Osteocyte (in vitro differentiated cells): ENCODE measurements around the gene ARHGAP12. TPM values are rescaled to one million over a fixed set of nuclear protein-coding genes. Genes with fewer than 3 reads are reported as not detected.

Experiments
- DNase-seq: peaks from one replicate; pipeline ENCODE4 v3.0.0; 2021; ENCODE audit warnings: mixed read lengths; ENCODE audit not compliant: unreplicated experiment; ENCODE audit errors: extremely low spot score
- H3K27ac Mint-ChIP-seq: one replicate; pipeline ENCODE4 v1.8.0; 2021; ENCODE audit warnings: mild to moderate bottlenecking, mixed read lengths; ENCODE audit not compliant: unreplicated experiment
- H3K27me3 Mint-ChIP-seq: one replicate; pipeline ENCODE4 v1.8.0; 2021; ENCODE audit warnings: mixed read lengths; ENCODE audit not compliant: unreplicated experiment
- H3K36me3 Mint-ChIP-seq: one replicate; pipeline ENCODE4 v1.8.0; 2021; ENCODE audit warnings: mixed read lengths; ENCODE audit not compliant: unreplicated experiment
- H3K4me1 Mint-ChIP-seq: one replicate; pipeline ENCODE4 v1.8.0; 2021; ENCODE audit warnings: mixed read lengths; ENCODE audit not compliant: unreplicated experiment
- H3K4me3 Mint-ChIP-seq: one replicate; pipeline ENCODE4 v1.8.0; 2021; ENCODE audit warnings: mild to moderate bottlenecking, moderate library complexity, mixed read lengths; ENCODE audit not compliant: unreplicated experiment
- H3K9me3 Mint-ChIP-seq: one replicate; pipeline ENCODE4 v1.8.0; 2021; ENCODE audit warnings: mixed read lengths; ENCODE audit not compliant: unreplicated experiment
- total RNA-seq: library from RNA; stranded (reverse); gene quantifications from 2 replicates; pipeline ENCODE4 v1.2.1, GENCODE V29; 2021
- TF ChIP-seq, protein P1 (sequence below): fragments of 200-600 bp; sonication (generic); IDR thresholded peaks from 2 replicates; pipeline ENCODE4 v1.5.0; 2021; ENCODE audit warnings: antibody characterized with exemption, mild to moderate bottlenecking, moderate library complexity

The ARHGAP12 gene
- total RNA-seq, 1 donor from 2014 or later, result 18.8 TPM

DNA sequence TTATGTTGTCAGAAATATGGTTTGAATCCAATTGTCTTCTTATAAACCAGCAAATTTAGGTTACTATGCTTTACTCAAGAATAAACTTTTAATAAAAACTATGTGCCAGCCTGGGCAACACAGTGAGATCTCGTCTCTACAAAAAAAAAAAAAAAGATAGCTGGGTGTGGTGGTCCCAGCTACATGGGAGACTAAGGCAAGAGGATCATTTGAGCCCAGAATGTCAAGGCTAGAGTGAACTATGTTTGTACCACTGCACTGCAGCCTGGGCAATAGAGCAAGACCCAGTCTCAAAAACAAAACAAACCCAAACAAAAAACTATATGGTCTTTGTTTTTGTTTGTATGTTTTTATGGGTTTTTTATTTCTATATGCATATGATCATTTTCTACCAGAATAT lies 7.5 kb upstream of the ARHGAP12 start:
- TF ChIP-seq, protein P1, sequence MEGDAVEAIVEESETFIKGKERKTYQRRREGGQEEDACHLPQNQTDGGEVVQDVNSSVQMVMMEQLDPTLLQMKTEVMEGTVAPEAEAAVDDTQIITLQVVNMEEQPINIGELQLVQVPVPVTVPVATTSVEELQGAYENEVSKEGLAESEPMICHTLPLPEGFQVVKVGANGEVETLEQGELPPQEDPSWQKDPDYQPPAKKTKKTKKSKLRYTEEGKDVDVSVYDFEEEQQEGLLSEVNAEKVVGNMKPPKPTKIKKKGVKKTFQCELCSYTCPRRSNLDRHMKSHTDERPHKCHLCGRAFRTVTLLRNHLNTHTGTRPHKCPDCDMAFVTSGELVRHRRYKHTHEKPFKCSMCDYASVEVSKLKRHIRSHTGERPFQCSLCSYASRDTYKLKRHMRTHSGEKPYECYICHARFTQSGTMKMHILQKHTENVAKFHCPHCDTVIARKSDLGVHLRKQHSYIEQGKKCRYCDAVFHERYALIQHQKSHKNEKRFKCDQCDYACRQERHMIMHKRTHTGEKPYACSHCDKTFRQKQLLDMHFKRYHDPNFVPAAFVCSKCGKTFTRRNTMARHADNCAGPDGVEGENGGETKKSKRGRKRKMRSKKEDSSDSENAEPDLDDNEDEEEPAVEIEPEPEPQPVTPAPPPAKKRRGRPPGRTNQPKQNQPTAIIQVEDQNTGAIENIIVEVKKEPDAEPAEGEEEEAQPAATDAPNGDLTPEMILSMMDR, result no peak
- Mint-ChIP-seq H3K27me3 (no peaks in the 10 kb centered on the region), H3K4me3 (no peak overlapping the region), H3K27ac (no peak overlapping the region), H3K36me3 (no peaks in the 10 kb centered on the region), H3K4me1 (peaks cover 20% of the 10 kb centered on the region), H3K9me3 (no peaks in the 10 kb centered on the region)
- no peak for DNase-seq

DNA sequence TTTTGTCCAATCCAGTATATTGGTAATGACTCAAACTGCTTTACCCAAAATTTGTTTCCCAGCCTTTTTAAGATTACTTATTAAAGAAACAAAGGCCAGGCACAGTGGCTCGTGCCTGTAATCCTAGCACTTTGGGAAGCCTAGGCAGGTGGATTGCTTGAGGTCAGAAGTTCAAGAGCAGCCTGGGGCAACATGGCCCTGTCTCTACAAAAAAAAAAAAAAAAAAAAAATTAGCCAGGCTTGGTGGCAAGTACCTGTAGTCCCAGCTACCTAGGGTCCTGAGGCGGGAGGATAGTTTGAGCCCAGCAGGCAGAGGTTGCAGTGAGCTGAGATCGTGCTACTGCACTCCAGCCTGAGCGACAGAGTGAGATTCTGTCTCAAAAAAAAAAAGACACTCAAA lies 7.0 kb upstream of the ARHGAP12 start:
- peaks cover 16% of the 10 kb centered on the region for H3K4me1 Mint-ChIP-seq
- H3K27me3 Mint-ChIP-seq, result no peaks in the 10 kb centered on the region
- no peak for DNase-seq
- no peak overlapping the region for H3K27ac Mint-ChIP-seq
- no peak overlapping the region for H3K4me3 Mint-ChIP-seq
- no peaks in the 10 kb centered on the region for H3K9me3 Mint-ChIP-seq
- no peaks in the 10 kb centered on the region for H3K36me3 Mint-ChIP-seq
- TF ChIP-seq, protein P1, result no peak

DNA sequence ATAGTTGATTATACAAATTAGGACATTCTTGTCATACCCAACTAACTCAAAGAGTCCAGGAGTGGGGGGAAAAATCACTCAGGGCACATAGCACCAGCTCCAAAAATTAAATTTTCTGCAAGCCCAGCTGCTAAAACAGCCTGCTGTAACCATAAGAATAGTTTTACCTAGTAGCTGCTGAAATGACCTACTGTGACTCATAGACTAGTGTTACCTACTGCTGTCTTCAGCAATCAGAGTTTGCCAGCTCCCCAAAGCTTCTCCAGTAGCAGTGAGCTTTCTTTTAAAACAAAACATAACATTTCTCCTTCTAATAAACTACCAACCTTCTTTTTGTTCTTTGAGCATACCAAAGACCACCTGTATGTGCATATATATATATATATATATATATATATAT lies 4.2 kb upstream of the ARHGAP12 start:
- H3K27ac Mint-ChIP-seq, result no peak overlapping the region
- no peak overlapping the region for H3K4me3 Mint-ChIP-seq
- no peaks in the 10 kb centered on the region for H3K27me3 Mint-ChIP-seq
- no peaks in the 10 kb centered on the region for H3K36me3 Mint-ChIP-seq
- H3K9me3 Mint-ChIP-seq, result no peaks in the 10 kb centered on the region
- no peak for DNase-seq
- TF ChIP-seq, protein P1, result no peak
- H3K4me1 Mint-ChIP-seq, result peaks cover 19% of the 10 kb centered on the region

DNA sequence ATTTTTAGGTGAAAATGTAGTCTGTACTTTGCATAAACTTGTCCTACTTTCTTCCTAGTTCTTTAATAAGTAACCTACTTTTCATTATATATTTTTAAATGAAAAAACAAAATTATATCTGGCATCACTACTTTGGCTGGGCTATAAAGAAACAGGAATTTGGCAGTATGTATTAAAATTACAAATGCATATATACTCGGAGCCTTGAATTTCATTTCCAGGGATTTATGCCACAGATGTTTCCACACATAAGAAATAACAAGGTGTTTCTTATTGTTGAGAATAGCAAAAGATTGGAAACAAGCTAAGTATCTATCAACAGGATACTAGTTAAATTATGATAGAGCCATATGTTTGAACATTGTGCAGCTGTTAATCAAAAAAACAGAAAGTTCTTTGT lies 2.2 kb upstream of the ARHGAP12 start:
- H3K4me3 Mint-ChIP-seq, result no peak overlapping the region
- DNase-seq, result no peak
- no peaks in the 10 kb centered on the region for H3K27me3 Mint-ChIP-seq
- H3K36me3 Mint-ChIP-seq, result no peaks in the 10 kb centered on the region
- H3K4me1 Mint-ChIP-seq, result peaks cover 28% of the 10 kb centered on the region
- H3K9me3 Mint-ChIP-seq, result no peaks in the 10 kb centered on the region
- no peak overlapping the region for H3K27ac Mint-ChIP-seq
- TF ChIP-seq, protein P1, result no peak

DNA sequence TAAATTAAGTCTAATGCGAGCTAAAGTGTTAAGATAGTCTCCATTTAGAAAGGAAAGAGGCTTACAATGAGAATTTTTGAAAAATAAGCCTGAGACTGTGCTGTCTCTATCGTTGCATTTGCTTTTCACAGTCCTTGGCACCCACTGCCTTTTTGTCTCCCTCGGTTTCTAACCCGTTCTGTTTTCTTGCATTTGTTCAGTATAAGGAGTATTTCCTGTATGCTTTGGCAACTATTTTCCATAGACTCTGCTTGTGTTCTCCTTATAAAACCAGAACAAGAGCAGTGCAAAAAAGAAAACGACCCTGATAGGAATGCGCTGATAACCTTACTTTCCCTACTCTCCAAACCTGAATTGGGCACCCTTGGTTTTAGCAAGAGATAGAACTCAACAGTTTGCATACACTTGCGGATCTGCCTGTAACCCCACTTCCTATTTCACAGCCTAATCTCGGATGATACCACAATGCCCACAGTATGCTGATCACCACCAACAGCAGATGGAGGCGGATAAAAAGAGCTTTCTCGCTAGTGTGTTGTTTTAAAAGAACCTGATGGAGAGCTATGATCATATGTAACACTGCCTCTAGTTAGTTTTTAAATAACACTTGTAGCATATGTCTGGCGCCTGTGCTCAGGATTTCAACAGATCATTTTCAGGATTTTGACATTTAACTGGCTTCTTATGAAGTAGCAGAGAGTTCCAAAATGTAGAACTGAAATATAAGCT lies 1.6 kb upstream of the ARHGAP12 start:
- DNase-seq, result no peak

More for the DNA sequence above, 1.6 kb upstream of the ARHGAP12 start:
- Mint-ChIP-seq H3K4me3 (peak overlapping the region; percentile 92), H3K36me3 (no peaks in the 10 kb centered on the region), H3K27me3 (no peaks in the 10 kb centered on the region), H3K27ac (peak overlapping the region; percentile 96), H3K4me1 (peaks cover 28% of the 10 kb centered on the region), H3K9me3 (no peaks in the 10 kb centered on the region)
- TF ChIP-seq, protein P1, result no peak
